IPS-20b (cell line): ENCODE measurements around the gene COX14.

Experiments used
- H3K27ac ChIP-seq: one replicate; pipeline ENCODE4 v1.5.1; 2013; ENCODE audit warnings: low read length
- H3K27me3 ChIP-seq: 2 replicates; pipeline ENCODE4 v1.6.1; 2013; ENCODE audit warnings: mild to moderate bottlenecking, low read length, inconsistent platforms; ENCODE audit not compliant: insufficient read depth
- H3K36me3 ChIP-seq: 2 replicates; pipeline ENCODE4 v1.6.1; 2013; ENCODE audit warnings: low read depth, mild to moderate bottlenecking, inconsistent platforms, low read length, moderate library complexity; ENCODE audit not compliant: insufficient read depth
- H3K4me1 ChIP-seq: 2 replicates; pipeline ENCODE4 v1.6.1; 2013; ENCODE audit warnings: mild to moderate bottlenecking, control low read depth, inconsistent platforms, low read length, moderate library complexity; ENCODE audit not compliant: insufficient read depth
- H3K4me3 ChIP-seq: 2 replicates; pipeline ENCODE4 v1.5.1; 2013; ENCODE audit warnings: mild to moderate bottlenecking, low read length, inconsistent platforms
- H3K9ac ChIP-seq: 2 replicates; pipeline ENCODE4 v1.6.1; 2013; ENCODE audit warnings: low read depth, mild to moderate bottlenecking, inconsistent platforms, low read length, moderate library complexity
- H3K9me3 ChIP-seq: 2 replicates; pipeline ENCODE4 v1.6.1; 2013; ENCODE audit warnings: mild to moderate bottlenecking, low read depth, low read length, inconsistent platforms; ENCODE audit not compliant: insufficient read depth

The COX14 gene

GRCh38 chr12:50102646-50103309 is 9.3 kb upstream of the COX14 start:
- Histone ChIP-seq H3K9ac (no peak overlapping the region), H3K4me3 (no peak overlapping the region), H3K36me3 (peaks cover 28% of the 10 kb centered on the region), H3K27me3 (no peaks in the 10 kb centered on the region), H3K27ac (no peak overlapping the region), H3K9me3 (no peaks in the 10 kb centered on the region), H3K4me1 (0 out of 2 replicates have a peak, but pooled peaks cover 5% of the 10 kb centered on the region)

DNA sequence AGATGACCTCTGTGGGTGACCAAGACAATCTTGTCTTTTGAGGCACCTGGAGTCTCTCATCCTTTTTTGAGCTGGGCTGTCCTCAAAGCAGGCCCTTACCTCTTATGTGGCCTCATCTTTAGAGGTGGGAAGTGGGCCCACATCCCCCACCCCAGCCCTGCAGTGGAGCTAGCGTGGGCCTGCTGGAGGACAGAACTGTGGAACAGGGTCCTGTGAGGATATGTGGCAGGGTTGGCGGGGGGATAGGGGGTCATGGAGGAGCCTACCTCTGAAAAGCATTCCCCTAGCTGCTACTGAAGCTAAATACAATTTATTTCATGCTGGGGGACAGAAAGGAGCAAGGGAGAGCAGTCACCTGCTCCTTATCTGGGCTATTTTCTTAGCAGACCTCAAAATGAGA is 8.7 kb upstream of the COX14 start:
- Histone ChIP-seq H3K4me1 (0 out of 2 replicates have a peak, but pooled peaks cover 5% of the 10 kb centered on the region), H3K9me3 (no peaks in the 10 kb centered on the region), H3K9ac (no peak overlapping the region), H3K27me3 (no peaks in the 10 kb centered on the region), H3K4me3 (no peak overlapping the region), H3K36me3 (peaks cover 23% of the 10 kb centered on the region), H3K27ac (no peak overlapping the region)

GRCh38 chr12:50103767-50104321 is 8.2 kb upstream of the COX14 start, which contains the start of gene GPD1:
Gene GPD1 (plus strand): TSS chr12:50104008. CDS start chr12:50104051, 43 bp downstream.
- no peaks in the 10 kb centered on the region for H3K9me3 ChIP-seq
- H3K9ac ChIP-seq: no peak within 1 kb of the TSS
- H3K4me3 ChIP-seq: no peak within 1 kb of the TSS
- 0 out of 2 replicates have a peak, but pooled peaks cover 5% of the 10 kb centered on the region for H3K4me1 ChIP-seq
- peaks cover 18% of the 10 kb centered on the region for H3K36me3 ChIP-seq
- no peaks in the 10 kb centered on the region for H3K27me3 ChIP-seq
- H3K27ac ChIP-seq: no peak within 1 kb of the TSS

DNA sequence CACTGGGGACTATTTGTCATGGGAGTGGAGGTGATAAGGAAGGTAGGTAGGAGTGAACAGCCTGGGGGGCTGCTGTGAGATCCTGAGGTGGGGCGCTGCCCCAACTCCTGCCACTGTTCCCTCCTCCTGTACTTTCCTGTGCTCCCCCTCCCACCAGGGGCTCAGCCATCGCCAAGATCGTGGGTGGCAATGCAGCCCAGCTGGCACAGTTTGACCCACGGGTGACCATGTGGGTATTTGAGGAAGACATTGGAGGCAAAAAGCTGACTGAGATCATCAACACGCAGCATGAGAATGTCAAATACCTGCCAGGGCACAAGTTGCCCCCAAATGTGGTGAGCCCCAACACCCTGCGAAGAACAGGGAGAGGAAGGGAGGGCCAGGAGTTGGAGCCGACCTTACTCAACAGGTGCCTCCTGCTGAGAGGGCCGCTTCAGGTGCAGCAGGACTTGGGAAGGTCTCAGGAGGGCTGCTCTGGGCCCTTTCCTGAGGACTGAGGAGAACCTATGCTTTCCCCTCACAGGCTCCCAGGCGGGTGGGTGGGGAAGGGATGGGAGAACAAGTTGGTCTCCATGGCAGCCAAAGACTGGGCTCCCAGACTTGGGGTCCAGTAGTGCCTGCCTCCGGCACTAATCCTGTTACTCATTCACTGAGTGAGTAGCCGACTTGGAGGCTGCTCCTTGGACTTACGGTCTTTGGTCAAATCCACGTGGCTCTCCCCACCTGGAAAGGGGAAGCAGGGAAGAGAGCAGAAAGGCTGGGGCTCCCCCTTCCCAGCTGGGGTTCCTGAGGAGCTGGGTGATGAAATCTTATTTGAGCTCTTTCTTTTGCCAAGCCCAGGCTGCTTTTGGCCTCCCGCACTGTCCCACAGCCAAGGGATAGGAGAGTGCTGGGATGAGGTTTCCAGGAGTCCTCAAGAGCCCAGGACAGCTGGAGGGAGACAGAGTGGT is 7.3 kb upstream of the COX14 start:
- no peaks in the 10 kb centered on the region for H3K27me3 ChIP-seq
- peaks cover 9% of the 10 kb centered on the region for H3K36me3 ChIP-seq
- no peaks in the 10 kb centered on the region for H3K9me3 ChIP-seq
- no peak overlapping the region for H3K27ac ChIP-seq
- no peak overlapping the region for H3K4me3 ChIP-seq
- 0 out of 2 replicates have a peak, but pooled peaks cover 5% of the 10 kb centered on the region for H3K4me1 ChIP-seq
- H3K9ac ChIP-seq: no peak overlapping the region

DNA sequence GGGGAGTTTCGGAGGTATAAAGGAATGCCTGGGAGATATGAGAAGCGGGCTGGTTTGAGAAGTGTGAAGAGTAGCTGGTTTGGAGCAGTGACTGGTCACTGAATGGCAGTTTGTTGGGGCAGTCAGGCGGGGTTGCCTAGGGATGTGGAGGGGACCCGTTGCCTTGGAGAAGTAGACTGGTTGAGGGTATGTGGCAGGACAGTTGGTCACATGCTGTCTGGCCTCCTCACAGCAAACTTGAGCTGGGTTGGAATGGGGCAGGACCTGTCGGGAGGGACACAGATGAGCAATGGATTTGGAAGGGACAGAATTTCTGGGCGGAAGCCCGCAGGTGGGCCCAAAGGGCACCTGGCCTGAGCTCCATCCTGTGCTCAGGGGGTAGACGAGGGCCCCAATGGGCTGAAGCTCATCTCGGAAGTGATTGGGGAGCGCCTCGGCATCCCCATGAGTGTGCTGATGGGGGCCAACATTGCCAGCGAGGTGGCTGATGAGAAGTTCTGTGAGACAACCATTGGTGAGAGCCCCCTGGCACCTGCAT is 6.1 kb upstream of the COX14 start:
- Histone ChIP-seq H3K27ac (no peak overlapping the region), H3K9ac (no peak overlapping the region), H3K27me3 (no peaks in the 10 kb centered on the region), H3K9me3 (no peaks in the 10 kb centered on the region), H3K4me1 (peaks cover 14% of the 10 kb centered on the region; the same call in 1 of the 2 replicates), H3K4me3 (no peak overlapping the region), H3K36me3 (peaks cover 5% of the 10 kb centered on the region)

DNA sequence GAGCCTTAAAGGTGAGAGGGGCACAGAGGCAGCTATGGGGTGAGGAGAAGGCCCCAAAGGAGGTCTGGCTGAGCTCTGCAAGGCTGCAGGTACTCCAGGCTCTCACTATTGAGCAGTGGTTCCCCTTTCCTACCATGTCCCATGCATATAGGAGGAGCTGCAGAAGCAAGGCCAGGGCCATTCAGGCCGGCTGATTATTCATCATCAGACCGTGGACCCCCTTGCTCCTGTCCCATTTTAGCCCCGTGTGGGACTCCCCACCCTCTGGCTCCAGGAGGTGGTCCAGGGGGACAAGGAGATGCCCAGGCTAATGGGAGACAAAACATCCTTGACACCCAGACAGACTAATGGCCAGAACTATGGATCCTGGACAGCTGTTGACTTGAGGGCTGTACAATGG is 5.1 kb upstream of the COX14 start:
- H3K4me1 ChIP-seq: peaks cover 17% of the 10 kb centered on the region; the same call in 1 of the 2 replicates
- H3K27ac ChIP-seq: no peak overlapping the region
- H3K9me3 ChIP-seq: no peaks in the 10 kb centered on the region
- peaks cover 2% of the 10 kb centered on the region for H3K36me3 ChIP-seq
- no peak overlapping the region for H3K9ac ChIP-seq
- no peaks in the 10 kb centered on the region for H3K27me3 ChIP-seq
- no peak overlapping the region for H3K4me3 ChIP-seq

GRCh38 chr12:50107416-50108268 is 4.4 kb upstream of the COX14 start:
- Histone ChIP-seq H3K4me1 (peaks cover 17% of the 10 kb centered on the region; the same call in 1 of the 2 replicates), H3K4me3 (no peak overlapping the region), H3K27ac (no peak overlapping the region), H3K9me3 (no peaks in the 10 kb centered on the region), H3K9ac (no peak overlapping the region), H3K27me3 (no peaks in the 10 kb centered on the region), H3K36me3 (no peaks in the 10 kb centered on the region)

- Histone ChIP-seq H3K9me3 (no peaks in the 10 kb centered on the region), H3K27me3 (no peaks in the 10 kb centered on the region), H3K27ac (no peak overlapping the region), H3K9ac (no peak overlapping the region), H3K4me3 (no peak overlapping the region), H3K36me3 (no peaks in the 10 kb centered on the region), H3K4me1 (peaks cover 11% of the 10 kb centered on the region; the same call in 1 of the 2 replicates)
Observed at GRCh38 chr12:50109319-50109718, 2.7 kb upstream of the COX14 start.

DNA sequence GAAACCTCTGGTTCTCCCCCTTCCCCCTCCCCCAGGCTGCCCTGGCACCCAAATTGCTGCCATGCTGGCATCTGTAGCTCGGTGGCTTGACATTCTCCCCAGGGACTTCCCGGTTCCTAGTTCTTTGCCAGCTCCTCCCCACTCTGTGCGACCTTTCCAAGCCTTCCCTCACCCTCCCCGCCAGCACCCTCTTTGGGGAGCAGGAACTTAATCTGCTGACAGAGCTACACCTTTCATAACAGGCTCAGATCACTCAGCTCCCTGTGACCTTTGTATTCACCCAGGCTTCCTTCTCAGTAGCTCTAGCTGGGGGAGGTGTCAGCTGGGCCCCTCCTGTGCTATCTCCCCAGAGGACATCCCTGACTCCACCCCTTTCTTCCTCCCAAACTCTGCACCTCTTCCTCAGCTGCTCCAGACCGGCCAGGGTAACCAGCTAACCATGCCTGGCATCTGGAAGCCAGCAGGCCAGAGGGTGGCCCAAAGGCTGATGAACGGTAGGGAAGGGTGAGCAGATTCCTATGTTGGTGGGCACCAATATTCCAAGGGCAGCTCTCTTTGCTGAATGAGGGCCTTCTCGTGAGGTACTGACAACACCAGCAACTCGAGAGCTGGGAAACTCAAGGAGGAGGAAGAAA is 1.8 kb upstream of the COX14 start:
- Histone ChIP-seq H3K4me3 (no peak overlapping the region; the same call in 1 of the 2 replicates), H3K36me3 (no peaks in the 10 kb centered on the region), H3K9me3 (no peaks in the 10 kb centered on the region), H3K4me1 (peaks cover 11% of the 10 kb centered on the region; the same call in 1 of the 2 replicates), H3K27ac (no peak overlapping the region), H3K9ac (no peak overlapping the region), H3K27me3 (no peaks in the 10 kb centered on the region)

DNA sequence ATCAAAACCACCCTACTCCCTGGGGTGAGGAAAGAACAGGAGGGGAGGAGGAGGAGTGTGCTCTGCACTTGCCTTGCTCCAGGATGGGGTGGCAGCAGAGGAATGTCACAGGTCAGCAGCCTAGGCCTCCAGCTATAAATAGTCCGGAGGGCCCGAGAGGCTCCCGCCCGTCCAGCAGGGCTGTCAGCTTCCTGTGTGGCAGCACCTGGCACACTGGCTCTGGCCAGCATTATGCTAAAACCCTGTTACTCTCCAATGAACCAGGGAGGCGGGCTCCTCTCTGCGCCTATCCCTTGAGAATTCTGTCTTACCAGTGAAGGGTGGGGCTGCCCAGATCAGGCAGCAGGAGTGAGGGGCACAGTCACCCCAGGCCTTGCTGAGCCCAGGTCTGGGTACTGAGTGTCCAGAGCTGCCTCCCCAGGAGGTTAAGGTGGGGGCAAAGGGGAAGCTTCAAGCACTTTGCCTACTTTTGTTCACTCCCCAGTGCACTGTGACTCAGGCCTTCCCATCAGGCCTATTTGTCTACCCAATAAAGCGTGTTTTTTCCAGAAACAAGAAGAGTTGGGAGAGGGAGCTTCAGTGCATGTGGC is 1.2 kb upstream of the COX14 start:
- Histone ChIP-seq H3K27me3 (no peaks in the 10 kb centered on the region), H3K36me3 (no peaks in the 10 kb centered on the region), H3K4me1 (peaks cover 11% of the 10 kb centered on the region; the same call in 1 of the 2 replicates), H3K4me3 (peak overlapping the region; percentile 67; the same call in 1 of the 2 replicates), H3K27ac (no peak overlapping the region), H3K9me3 (no peaks in the 10 kb centered on the region), H3K9ac (no peak overlapping the region)
